Measurements from ENCODE around the gene C13orf46. TPM values are rescaled to one million over a fixed set of nuclear protein-coding genes. Genes with fewer than 3 reads are reported as not detected.

C13orf46 gene
- polyA plus RNA-seq, 1 donor (not counting 4 experiments of a cell fraction or from before 2014, with no cell fraction given): not detected

DNA sequence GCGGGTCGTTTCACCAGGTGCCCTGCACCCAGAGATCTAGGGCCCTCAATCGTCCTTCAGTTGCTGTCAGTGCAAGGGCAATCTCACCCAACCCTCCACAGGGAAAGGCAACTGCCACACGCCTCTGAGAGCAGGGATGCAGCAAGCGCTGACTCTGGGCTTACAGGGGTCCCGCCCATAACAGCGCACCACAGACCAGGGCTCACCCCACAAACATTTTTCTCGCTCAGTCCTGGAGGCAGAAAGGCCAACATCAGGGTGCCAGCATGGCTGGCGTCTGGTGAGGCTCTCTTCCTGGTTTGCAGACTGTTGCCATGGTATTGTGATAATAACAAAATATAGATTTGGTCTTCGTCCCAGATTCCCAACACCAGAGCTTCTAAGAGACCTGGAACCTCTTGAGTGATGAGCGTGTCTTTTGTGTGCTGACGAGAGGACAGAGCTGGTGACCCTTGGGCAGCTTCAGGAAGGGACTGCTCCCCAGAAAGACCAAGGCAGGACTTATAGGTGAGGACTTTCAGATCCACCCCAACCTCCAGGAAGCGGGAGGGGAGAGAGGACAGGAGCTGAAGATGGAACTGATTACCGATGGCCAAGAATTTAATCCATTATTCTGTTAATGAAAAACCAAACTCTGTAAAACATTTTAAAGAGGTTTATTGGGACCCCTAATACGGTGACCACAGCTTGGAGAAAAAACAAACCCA is 51.3 kb downstream of the C13orf46 start:
- peaks cover 8% of the 10 kb centered on the region for H3K9me3 ChIP-seq (ENCODE audit: control insufficient read depth, low read depth, low read length)
- peaks cover 7% of the 10 kb centered on the region for H3K27me3 ChIP-seq (ENCODE audit: control insufficient read depth, extremely low read depth, insufficient read depth, low read length)
- no peak overlapping the region for H3K4me2 ChIP-seq (ENCODE audit: control insufficient read depth, extremely low read depth, insufficient read depth, low read depth, low read length)
- H3K36me3 ChIP-seq (ENCODE audit: control insufficient read depth in 2 of 2, extremely low read depth in 1 of 2, insufficient read depth in 2 of 2, low read length in 2 of 2): no peaks in the 10 kb centered on the region
- H3K79me2 ChIP-seq (ENCODE audit: control insufficient read depth, insufficient read depth, low read length): no peaks in the 10 kb centered on the region
- TF ChIP-seq, protein P1, sequence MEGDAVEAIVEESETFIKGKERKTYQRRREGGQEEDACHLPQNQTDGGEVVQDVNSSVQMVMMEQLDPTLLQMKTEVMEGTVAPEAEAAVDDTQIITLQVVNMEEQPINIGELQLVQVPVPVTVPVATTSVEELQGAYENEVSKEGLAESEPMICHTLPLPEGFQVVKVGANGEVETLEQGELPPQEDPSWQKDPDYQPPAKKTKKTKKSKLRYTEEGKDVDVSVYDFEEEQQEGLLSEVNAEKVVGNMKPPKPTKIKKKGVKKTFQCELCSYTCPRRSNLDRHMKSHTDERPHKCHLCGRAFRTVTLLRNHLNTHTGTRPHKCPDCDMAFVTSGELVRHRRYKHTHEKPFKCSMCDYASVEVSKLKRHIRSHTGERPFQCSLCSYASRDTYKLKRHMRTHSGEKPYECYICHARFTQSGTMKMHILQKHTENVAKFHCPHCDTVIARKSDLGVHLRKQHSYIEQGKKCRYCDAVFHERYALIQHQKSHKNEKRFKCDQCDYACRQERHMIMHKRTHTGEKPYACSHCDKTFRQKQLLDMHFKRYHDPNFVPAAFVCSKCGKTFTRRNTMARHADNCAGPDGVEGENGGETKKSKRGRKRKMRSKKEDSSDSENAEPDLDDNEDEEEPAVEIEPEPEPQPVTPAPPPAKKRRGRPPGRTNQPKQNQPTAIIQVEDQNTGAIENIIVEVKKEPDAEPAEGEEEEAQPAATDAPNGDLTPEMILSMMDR (optimal IDR thresholded peaks at IDR 0.05 in 1 of 3, IDR thresholded peaks at IDR 0.05 in 1 of 3, conservative IDR thresholded peaks at IDR 0.05 in 1 of 3; ENCODE audit: extremely low read depth in 1 of 3, insufficient read depth in 2 of 3, low read length in 3 of 3): no peak
- TF ChIP-seq EZH2 (IDR thresholded peaks at IDR 0.05; ENCODE audit: low read length): no peak
- H4K20me1 ChIP-seq (ENCODE audit: control insufficient read depth, extremely low read depth, insufficient read depth, low read length): no peaks in the 10 kb centered on the region
- dilution Hi-C loops (cut with MboI; ENCODE audit: extremely low pct_ligation_motif_present, low sequenced_read_pairs): no loop called here
- no peaks in the 10 kb centered on the region for H3K9me1 ChIP-seq (ENCODE audit: control insufficient read depth, extremely low read depth, insufficient read depth, low read length)
- H3K4me3 ChIP-seq (ENCODE audit: control insufficient read depth in 2 of 3, extremely low read depth in 1 of 3, insufficient read depth in 2 of 3, low read depth in 1 of 3, low read length in 3 of 3): no peak overlapping the region
- H3K9ac ChIP-seq (ENCODE audit: control insufficient read depth, extremely low read depth, insufficient read depth, low read length): no peak overlapping the region
- DNase-seq (ENCODE audit: low read depth, low spot score) (no peak), FAIRE-seq (no peak)
- no peak overlapping the region for H3K27ac ChIP-seq (ENCODE audit: control insufficient read depth, insufficient read depth, low read length)
- H3K4me1 ChIP-seq (ENCODE audit: control insufficient read depth, extremely low read depth, insufficient read depth, low read length): peaks cover 4% of the 10 kb centered on the region
- no peak overlapping the region for H2AFZ ChIP-seq (ENCODE audit: control insufficient read depth, low read length)

DNA sequence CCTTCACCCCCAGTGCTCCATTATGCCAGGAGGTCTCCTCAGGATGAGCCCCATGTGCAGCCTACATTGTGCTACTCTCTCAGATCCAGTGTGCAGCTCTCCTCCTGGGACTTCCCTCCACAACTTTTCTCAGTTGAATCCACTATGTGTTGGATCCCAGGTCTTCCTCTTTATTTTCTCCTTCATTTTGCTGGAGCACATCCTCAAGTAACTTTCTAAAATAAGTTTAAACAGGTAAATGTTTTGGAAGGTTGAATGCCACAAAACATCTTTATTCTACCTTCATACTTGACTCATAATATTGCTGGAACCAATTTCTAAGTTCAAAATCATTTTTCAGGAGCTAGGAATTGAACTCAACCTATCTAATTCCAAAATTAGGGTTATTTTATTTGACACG is 52.1 kb downstream of the C13orf46 start:
- Histone ChIP-seq H4K20me1 (ENCODE audit: control insufficient read depth, extremely low read depth, insufficient read depth, low read length) (no peaks in the 10 kb centered on the region), H3K79me2 (ENCODE audit: control insufficient read depth, insufficient read depth, low read length) (no peaks in the 10 kb centered on the region), H3K4me1 (ENCODE audit: control insufficient read depth, extremely low read depth, insufficient read depth, low read length) (no peaks in the 10 kb centered on the region), H3K27me3 (ENCODE audit: control insufficient read depth, extremely low read depth, insufficient read depth, low read length) (peaks cover 4% of the 10 kb centered on the region), H3K9ac (ENCODE audit: control insufficient read depth, extremely low read depth, insufficient read depth, low read length) (no peak overlapping the region), H3K36me3 (ENCODE audit: control insufficient read depth in 2 of 2, extremely low read depth in 1 of 2, insufficient read depth in 2 of 2, low read length in 2 of 2) (no peaks in the 10 kb centered on the region), H3K9me3 (ENCODE audit: control insufficient read depth, low read depth, low read length) (peaks cover 8% of the 10 kb centered on the region), H3K4me2 (ENCODE audit: control insufficient read depth, extremely low read depth, insufficient read depth, low read depth, low read length) (no peak overlapping the region), H3K9me1 (ENCODE audit: control insufficient read depth, extremely low read depth, insufficient read depth, low read length) (no peaks in the 10 kb centered on the region), H2AFZ (ENCODE audit: control insufficient read depth, low read length) (no peak overlapping the region), H3K27ac (ENCODE audit: control insufficient read depth, insufficient read depth, low read length) (no peak overlapping the region), H3K4me3 (ENCODE audit: control insufficient read depth in 2 of 3, extremely low read depth in 1 of 3, insufficient read depth in 2 of 3, low read depth in 1 of 3, low read length in 3 of 3) (no peak overlapping the region)
- TF ChIP-seq, protein P1 (optimal IDR thresholded peaks at IDR 0.05 in 1 of 3, IDR thresholded peaks at IDR 0.05 in 1 of 3, conservative IDR thresholded peaks at IDR 0.05 in 1 of 3; ENCODE audit: extremely low read depth in 1 of 3, insufficient read depth in 2 of 3, low read length in 3 of 3): no peak
- no peak for TF ChIP-seq EZH2 (IDR thresholded peaks at IDR 0.05; ENCODE audit: low read length)
- DNase-seq (ENCODE audit: low read depth, low spot score) (no peak), FAIRE-seq (no peak)
- dilution Hi-C loops (cut with MboI; ENCODE audit: extremely low pct_ligation_motif_present, low sequenced_read_pairs): no loop called here
